C4-2B (cell line): Measurements from ENCODE around the gene SPINK13.

Experiments used
- H3K27ac ChIP-seq: fragments of 450-650 bp; 2 replicates; pipeline ENCODE4 v1.5.1; 2017
- ZFX ChIP-seq: fragments of 450-650 bp; IDR thresholded peaks from 2 replicates; pipeline ENCODE4 v1.6.1; 2017
- TF ChIP-seq, protein P1 (sequence below): fragments of 450-650 bp; conservative IDR thresholded peaks from 2 replicates; pipeline ENCODE4 v1.5.1; 2017; ENCODE audit warnings: mild to moderate bottlenecking

Gene SPINK13

GRCh38 chr5:148268566-148268965, at the start of gene SPINK13:
TSS of gene SPINK13 (plus strand) at chr5:148268794. CDS start at chr5:148270073, 1,279 bp downstream.
- TF ChIP-seq, protein P1, sequence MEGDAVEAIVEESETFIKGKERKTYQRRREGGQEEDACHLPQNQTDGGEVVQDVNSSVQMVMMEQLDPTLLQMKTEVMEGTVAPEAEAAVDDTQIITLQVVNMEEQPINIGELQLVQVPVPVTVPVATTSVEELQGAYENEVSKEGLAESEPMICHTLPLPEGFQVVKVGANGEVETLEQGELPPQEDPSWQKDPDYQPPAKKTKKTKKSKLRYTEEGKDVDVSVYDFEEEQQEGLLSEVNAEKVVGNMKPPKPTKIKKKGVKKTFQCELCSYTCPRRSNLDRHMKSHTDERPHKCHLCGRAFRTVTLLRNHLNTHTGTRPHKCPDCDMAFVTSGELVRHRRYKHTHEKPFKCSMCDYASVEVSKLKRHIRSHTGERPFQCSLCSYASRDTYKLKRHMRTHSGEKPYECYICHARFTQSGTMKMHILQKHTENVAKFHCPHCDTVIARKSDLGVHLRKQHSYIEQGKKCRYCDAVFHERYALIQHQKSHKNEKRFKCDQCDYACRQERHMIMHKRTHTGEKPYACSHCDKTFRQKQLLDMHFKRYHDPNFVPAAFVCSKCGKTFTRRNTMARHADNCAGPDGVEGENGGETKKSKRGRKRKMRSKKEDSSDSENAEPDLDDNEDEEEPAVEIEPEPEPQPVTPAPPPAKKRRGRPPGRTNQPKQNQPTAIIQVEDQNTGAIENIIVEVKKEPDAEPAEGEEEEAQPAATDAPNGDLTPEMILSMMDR = no peak
- no peak for TF ChIP-seq ZFX
- no peak within 1 kb of the TSS for H3K27ac ChIP-seq

- H3K27ac ChIP-seq = no peak overlapping the region
- no peak for TF ChIP-seq ZFX
- TF ChIP-seq, protein P1 = no peak
Observed at GRCh38 chr5:148221508-148221907, 47.1 kb upstream of the SPINK13 start.

GRCh38 chr5:148224117-148224742, 44.4 kb upstream of the SPINK13 start:
- TF ChIP-seq, protein P1 = no peak
- no peak overlapping the region for H3K27ac ChIP-seq

DNA sequence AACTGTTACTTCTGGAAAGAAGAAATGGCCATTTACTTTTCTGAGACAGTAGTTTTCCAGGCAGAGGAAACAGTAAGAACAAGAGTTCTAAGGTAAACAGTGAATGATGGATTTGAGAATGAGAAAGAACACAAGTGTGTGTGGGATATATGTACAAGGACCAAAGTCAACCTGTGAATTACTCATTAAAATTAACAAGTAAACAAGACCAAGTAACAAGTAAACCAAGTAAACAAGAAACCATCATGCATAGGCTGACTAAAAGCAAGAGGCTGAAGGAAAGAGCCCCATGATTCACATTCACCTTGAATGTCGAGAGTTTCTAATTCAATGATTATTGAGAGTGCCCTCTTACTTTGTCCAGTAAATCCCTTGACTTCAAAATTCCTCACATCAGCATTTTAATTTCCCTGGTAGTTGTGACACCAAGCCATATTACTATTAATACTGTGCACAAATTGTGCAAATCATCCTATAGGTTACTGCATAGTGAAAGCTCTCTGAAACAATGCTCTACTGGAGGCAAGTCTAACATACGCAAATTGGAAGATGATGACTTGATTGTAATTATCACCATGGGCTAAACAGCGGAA, 40.1 kb upstream of the SPINK13 start:
- no peak for TF ChIP-seq ZFX
- TF ChIP-seq, protein P1 = no peak
- no peak overlapping the region for H3K27ac ChIP-seq

GRCh38 chr5:148229840-148230239, 38.8 kb upstream of the SPINK13 start:
- TF ChIP-seq, protein P1 = no peak
- no peak for TF ChIP-seq ZFX
- H3K27ac ChIP-seq = no peak overlapping the region

DNA sequence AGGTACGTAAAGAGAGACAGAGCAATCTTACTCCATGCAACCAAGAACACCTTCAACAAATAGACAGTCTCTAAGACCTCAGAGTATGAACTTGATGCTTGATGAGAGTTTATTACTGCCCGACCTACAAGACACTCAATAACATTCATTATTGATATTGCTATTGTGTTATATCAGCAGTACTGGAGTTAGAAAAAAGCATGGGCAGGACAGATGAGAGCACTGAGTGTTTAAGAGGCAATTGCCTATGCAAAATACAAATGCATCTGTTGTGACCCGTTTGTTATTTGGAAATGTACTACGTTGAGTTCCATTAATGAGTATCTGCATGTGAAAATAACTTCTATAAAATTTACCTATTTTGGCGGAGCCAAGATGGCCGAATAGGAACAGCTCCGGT, 38.4 kb upstream of the SPINK13 start:
- H3K27ac ChIP-seq = no peak overlapping the region
- TF ChIP-seq ZFX = no peak
- TF ChIP-seq, protein P1 = no peak

- no peak for TF ChIP-seq ZFX
- no peak overlapping the region for H3K27ac ChIP-seq
Observed at GRCh38 chr5:148237785-148238417, 30.7 kb upstream of the SPINK13 start.

DNA sequence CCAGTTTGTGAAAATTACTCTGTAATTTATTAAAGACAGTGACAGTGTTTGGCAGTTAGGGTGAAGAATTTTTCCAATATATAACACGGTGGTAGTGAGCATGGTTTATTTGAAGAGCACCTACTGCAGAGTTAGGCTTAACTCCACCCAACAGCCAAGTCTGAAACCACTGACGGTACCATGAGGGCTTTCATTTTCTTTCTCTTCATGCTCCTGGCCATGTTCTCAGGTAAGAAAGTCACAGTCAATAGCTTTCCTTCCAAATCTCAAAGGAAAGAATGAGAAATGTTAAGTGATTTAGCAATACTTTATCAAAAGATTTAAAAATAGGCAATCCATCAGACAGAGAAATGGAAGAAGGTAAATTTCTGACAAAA, 30.2 kb upstream of the SPINK13 start, which contains the start of gene MARCOL:
Gene MARCOL, plus strand, starts transcription at position 108 of the 377 bp plus-strand sequence. Its CDS starts 73 bp downstream, at position 181.
- TF ChIP-seq ZFX = no peak
- TF ChIP-seq, protein P1 = no peak
- H3K27ac ChIP-seq = no peak within 1 kb of the TSS
